GM12875 (cell line): Measurements from ENCODE around the gene SCLY.

Experiments used
- H3K4me3 ChIP-seq: one replicate; pipeline ENCODE4 v1.5.1; 2011; ENCODE audit warnings: low read depth, low read length, control low read depth
- TF ChIP-seq, protein P1 (sequence below): IDR thresholded peaks from 2 replicates; pipeline ENCODE4 v1.5.1; 2011; ENCODE audit warnings: low read depth, mild to moderate bottlenecking, control low read depth, inconsistent platforms, low read length, moderate library complexity, borderline replicate concordance; ENCODE audit not compliant: insufficient read depth

SCLY gene

DNA sequence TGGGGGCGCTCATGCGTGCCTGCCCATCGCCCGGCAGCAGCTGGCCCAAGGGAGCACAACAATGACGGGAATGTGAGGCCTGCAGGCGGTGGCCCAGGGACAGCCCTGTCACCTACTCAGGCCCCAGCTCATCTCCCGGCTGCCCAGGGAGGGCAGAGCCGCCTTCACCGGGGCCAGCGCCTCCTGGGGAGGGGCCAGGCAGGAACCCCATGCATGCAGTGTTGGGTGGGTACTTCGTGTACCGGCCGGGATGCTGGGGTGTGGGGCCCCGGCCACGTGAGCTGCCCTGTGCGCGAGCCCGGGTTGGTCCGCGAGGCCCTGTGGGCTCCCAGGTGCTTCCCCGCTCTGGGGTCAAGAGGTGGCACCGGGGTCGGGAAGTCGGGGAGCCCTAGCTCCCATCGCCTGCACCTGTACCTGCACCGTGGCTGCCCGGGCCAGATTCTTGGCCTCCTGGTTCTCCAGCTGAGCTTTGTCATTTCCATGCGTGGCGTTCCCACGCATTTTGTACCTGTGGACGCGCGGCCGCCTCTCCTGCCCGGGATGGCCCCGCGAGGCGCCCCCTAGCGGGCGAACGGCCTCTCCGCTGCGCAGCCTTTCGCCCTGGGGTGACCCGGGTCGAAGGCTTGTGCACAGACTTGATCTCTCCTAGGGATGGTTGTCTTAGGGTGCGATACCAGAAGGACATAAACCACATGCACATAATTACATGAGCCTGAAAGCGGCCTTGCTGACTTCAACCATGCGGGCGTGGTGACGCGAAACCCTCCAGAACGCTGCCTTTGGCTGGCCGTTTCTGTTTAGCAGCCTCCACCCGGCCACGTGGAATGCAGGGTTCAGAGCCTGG, 78.6 kb downstream of the SCLY start:
- H3K4me3 ChIP-seq, result peak overlapping the region; percentile 11
- TF ChIP-seq, protein P1, sequence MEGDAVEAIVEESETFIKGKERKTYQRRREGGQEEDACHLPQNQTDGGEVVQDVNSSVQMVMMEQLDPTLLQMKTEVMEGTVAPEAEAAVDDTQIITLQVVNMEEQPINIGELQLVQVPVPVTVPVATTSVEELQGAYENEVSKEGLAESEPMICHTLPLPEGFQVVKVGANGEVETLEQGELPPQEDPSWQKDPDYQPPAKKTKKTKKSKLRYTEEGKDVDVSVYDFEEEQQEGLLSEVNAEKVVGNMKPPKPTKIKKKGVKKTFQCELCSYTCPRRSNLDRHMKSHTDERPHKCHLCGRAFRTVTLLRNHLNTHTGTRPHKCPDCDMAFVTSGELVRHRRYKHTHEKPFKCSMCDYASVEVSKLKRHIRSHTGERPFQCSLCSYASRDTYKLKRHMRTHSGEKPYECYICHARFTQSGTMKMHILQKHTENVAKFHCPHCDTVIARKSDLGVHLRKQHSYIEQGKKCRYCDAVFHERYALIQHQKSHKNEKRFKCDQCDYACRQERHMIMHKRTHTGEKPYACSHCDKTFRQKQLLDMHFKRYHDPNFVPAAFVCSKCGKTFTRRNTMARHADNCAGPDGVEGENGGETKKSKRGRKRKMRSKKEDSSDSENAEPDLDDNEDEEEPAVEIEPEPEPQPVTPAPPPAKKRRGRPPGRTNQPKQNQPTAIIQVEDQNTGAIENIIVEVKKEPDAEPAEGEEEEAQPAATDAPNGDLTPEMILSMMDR, result peak; percentile 82

DNA sequence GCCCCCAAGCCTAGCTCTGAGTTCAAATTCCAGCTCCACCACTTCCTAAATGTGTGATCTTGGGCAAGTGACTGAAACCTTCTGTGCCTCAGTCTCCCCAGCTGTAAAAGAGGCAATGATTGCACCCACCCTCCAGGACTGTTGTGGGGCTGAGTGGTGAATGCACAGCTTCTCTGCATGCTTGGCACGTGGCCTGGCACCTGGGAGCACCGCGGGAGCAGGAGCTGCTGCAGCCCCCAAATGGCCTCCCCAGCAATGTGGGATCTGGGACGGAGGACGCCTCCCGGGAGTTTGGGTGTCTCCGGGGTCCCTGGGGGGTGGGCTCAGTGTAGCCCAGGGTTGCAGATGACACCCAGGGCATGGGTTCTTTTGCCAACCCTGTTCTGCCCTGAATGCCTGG, 79.2 kb downstream of the SCLY start:
- no peak overlapping the region for H3K4me3 ChIP-seq
- TF ChIP-seq, protein P1, result no peak

DNA sequence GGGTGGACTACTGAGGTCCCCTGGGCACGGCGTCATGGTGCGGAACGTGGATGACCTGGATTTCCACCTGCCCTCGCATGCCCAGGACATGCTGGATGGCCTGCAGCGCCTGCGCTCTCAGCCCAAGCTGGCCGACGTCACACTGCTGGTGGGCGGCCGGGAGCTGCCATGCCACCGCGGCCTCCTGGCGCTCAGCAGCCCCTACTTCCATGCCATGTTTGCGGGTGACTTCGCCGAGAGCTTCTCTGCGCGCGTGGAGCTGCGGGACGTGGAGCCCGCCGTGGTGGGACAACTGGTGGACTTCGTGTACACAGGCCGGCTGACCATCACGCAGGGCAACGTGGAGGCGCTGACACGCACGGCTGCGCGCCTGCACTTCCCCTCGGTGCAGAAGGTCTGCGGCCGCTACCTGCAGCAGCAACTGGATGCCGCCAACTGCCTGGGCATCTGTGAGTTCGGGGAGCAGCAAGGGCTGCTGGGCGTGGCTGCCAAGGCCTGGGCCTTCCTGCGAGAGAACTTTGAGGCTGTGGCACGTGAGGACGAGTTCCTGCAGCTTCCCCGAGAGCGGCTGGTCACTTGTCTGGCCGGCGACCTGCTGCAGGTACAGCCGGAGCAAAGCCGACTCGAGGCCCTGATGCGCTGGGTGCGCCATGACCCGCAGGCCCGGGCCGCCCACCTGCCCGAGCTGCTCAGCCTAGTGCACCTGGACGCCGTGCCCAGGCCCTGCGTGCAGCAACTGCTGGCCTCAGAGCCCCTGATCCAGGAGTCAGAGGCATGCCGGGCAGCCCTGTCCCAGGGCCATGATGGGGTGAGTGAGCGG, 80.1 kb downstream of the SCLY start:
- TF ChIP-seq, protein P1, result no peak
- H3K4me3 ChIP-seq, result no peak overlapping the region

DNA sequence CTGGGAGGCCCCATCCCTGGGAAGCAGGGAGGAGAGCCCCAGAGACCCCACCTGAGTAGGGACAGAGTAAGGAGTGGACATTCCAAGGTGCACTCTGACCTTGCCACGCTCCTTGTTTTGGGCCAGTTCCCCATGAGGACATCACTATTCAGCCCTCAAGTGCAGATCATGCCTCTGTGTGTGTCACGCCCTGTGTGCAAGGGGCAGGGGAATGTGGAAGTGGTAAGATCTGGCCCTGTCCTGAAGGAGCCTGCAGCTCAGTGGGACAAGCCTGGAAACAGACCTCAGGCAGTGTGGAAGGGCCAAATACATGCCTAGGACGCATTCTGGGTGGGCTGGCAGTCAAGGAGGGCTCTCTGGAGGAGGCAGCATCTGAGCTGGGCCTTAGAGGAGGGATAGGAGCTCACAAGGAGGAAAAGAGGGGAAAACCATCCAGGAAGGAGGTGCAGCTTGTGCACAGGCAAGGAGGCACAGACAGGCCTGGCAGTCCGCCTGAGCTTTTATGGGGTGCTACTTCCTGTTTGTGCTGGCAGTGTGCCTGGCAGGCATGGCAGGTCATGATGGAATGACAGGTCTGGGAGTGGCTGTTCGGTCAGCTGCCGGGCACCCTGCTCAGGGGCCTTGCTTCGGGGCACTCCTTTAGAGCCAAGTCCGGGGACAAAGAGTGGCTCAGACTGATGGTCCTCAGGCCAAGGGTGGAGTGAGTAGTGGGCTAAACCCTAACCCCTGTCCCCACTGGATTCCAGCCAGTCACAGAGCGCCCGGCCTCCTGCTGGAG, 80.9 kb downstream of the SCLY start:
- H3K4me3 ChIP-seq, result no peak overlapping the region
- TF ChIP-seq, protein P1, result no peak

DNA sequence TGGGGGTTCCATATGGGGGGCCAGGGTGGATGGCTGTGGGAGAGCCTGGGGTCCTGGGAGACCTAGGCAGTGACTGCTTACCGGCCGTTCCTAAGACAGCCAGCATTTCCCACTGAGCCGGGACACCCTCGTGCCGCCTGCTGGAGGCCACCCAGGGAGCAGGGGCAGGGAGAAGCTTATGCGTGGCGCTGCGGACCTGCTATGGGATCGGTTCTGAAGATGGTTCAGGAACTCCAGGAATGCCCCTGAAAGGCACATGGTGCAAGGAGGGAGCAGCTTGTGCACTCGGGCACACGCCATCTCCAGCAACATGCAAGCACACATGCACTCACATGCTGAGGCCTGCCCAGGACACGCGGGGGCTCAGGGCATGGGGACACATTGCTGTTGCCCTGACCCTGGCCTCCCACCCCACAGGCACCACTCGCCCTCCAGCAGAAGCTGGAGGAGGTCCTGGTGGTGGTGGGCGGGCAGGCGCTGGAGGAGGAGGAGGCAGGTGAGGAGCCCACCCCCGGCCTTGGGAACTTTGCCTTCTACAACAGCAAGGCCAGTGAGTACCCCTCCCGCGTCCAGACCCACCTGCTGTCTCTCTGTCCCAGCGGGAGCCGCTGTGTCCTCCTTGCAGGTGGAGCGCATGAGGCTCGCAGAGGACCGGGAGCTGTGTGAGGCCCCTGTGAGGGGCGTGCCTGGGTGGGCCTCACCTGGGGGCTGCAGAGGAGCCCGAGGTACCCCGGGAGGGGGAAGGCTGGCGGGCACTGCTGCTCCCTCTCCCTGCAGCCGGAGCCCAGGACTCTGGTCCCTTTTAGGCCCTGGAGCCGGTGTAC, 81.8 kb downstream of the SCLY start:
- H3K4me3 ChIP-seq, result no peak overlapping the region
- TF ChIP-seq, protein P1, result no peak

DNA sequence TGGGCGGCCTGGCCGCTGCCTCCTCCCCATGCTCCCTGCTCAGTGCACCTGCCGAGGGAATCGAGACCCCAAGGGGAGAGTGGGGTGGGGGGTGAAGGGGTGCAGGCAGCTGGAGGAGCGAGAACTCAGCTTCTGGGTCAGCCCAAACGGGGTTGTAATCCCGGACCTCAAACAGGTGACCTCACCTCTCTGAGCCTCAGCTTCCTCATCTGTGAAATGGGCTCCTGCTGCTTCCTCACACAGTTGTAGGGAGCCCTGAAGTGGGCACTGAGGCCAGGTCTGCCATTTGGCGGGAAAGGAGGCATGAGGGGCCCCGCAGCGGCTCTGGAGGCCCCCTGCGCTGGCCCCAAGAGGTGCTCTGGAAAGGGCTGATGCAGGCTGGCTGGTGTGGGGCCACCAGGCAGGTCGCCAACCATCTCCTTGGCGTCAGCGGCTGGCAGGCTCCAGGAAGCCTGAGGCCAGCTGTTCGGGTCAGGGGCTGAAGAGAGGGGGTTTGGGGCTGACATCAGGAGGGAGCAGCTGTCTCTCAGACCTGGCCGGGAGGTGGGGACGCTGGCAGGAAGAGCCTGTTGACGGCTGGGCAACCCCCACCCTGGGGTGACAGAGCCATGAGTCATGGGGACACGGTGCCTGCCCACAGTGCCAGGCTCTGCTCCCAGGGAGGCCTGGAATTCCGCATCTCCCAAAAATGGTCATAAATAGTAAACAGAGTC, 82.6 kb downstream of the SCLY start:
- TF ChIP-seq, protein P1, result no peak

More for the DNA sequence above, 82.6 kb downstream of the SCLY start:
- no peak overlapping the region for H3K4me3 ChIP-seq
